ENCODE results near the gene SPAG16. TPM values are rescaled to one million over a fixed set of nuclear protein-coding genes. Genes with fewer than 3 reads are reported as not detected.

SPAG16 gene
- total RNA-seq, 6 experiments from 2014 or later = 15.4 to 20.0 (median 17.5) TPM

DNA sequence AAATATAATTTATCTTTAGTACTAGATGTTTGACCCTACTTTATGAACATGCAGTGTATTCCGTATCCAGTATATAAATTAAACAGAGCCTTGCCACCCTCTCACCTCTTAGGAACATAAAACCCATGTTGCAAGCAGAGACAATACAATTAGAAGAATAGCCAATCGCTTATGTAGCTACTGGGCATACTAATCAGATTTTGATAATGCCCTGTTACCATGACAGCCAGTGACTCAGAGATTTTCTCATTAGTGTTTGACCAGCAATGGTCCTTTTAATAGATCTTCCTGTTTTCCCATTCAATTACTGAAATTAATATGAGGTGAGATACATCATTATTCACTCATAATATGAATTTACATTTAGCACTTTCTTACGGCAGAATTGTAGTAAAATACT is 579.3 kb downstream of the SPAG16 start:
- H3K4me3 Mint-ChIP-seq = no peak overlapping the region

DNA sequence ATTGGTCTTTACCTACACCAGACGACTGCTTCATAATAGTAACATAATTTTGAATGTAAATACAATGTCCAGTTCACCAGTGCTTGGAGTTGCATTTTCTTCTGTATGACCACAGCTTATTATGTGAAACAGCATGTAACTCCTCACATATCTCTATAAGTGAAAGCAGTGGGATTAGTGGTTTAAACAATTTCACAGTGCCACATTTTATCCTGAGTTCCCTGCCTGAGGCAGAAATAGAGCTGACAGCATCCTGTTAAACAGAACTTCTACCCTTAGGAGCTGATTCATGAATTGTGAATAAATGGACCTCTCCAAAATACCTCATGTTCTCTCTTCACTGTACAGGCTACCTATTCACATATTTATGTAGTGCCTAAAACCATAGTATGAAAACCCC is 584.3 kb downstream of the SPAG16 start:
- no peak overlapping the region for H3K27ac Mint-ChIP-seq

More for the DNA sequence above, 579.3 kb downstream of the SPAG16 start:
- H3K27ac Mint-ChIP-seq = no peak overlapping the region
- TF ChIP-seq, protein P1, sequence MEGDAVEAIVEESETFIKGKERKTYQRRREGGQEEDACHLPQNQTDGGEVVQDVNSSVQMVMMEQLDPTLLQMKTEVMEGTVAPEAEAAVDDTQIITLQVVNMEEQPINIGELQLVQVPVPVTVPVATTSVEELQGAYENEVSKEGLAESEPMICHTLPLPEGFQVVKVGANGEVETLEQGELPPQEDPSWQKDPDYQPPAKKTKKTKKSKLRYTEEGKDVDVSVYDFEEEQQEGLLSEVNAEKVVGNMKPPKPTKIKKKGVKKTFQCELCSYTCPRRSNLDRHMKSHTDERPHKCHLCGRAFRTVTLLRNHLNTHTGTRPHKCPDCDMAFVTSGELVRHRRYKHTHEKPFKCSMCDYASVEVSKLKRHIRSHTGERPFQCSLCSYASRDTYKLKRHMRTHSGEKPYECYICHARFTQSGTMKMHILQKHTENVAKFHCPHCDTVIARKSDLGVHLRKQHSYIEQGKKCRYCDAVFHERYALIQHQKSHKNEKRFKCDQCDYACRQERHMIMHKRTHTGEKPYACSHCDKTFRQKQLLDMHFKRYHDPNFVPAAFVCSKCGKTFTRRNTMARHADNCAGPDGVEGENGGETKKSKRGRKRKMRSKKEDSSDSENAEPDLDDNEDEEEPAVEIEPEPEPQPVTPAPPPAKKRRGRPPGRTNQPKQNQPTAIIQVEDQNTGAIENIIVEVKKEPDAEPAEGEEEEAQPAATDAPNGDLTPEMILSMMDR (IDR thresholded peaks at IDR 0.05) = no peak
- no peaks in the 10 kb centered on the region for H3K36me3 Mint-ChIP-seq (ENCODE audit: low read depth)
- no peaks in the 10 kb centered on the region for H3K27me3 Mint-ChIP-seq (ENCODE audit: insufficient read depth)
- H3K9me3 Mint-ChIP-seq = no peaks in the 10 kb centered on the region
- no peaks in the 10 kb centered on the region for H3K4me1 Mint-ChIP-seq (ENCODE audit: low read depth)
- DNase-seq = no peak

DNA sequence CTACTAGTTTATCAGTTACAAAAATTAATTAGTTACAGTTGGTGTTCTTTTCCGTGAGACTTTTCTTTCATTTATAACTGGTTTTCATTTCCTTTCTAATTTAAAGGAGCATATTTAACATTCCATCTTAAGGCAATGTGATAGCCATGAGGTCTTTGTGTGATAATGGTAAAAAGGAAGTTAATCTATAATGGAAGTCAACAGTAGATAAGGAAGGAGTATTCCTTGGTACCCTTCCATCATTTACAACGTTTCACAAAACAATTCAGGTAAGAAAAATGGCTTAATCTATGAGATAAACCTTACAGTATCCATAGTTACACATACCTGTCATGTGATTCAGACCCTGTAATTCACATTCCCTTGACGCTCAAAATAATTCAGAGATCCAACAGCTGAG is 601.2 kb downstream of the SPAG16 start:
- H3K4me3 Mint-ChIP-seq = no peak overlapping the region
- TF ChIP-seq, protein P1 (IDR thresholded peaks at IDR 0.05) = no peak
- no peaks in the 10 kb centered on the region for H3K27me3 Mint-ChIP-seq (ENCODE audit: insufficient read depth)
- H3K27ac Mint-ChIP-seq = no peak overlapping the region
- no peaks in the 10 kb centered on the region for H3K4me1 Mint-ChIP-seq (ENCODE audit: low read depth)
- H3K36me3 Mint-ChIP-seq (ENCODE audit: low read depth) = no peaks in the 10 kb centered on the region
- DNase-seq = no peak
- H3K9me3 Mint-ChIP-seq = no peaks in the 10 kb centered on the region

More for the DNA sequence above, 584.3 kb downstream of the SPAG16 start:
- TF ChIP-seq, protein P1 (IDR thresholded peaks at IDR 0.05) = no peak
- Mint-ChIP-seq H3K4me1 (ENCODE audit: low read depth) (no peaks in the 10 kb centered on the region), H3K9me3 (no peaks in the 10 kb centered on the region), H3K36me3 (ENCODE audit: low read depth) (no peaks in the 10 kb centered on the region), H3K4me3 (no peak overlapping the region), H3K27me3 (ENCODE audit: insufficient read depth) (no peaks in the 10 kb centered on the region)
- no peak for DNase-seq

DNA sequence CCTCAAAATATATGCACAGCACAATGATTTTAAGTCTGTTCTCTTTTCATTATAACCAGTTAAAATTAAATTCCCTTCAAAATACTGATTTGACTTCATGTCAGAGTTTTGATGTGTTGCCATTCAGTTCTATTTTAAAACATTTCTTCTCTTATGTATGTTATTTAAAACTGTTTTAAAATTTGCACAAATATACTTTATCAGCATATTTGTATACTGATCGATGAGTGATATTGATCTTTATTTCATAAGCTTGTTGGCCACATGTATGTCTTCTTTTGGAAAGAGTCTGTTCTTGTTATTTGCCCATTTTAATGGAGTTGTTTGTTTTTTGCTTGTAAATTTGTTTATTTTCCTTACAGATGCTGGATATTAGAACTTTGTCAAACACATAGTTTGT is 630.2 kb downstream of the SPAG16 start:
- peaks cover 3% of the 10 kb centered on the region; the same call in 1 of the 2 replicates for H3K36me3 Mint-ChIP-seq (ENCODE audit: low read depth)
- peaks cover 13% of the 10 kb centered on the region for H3K9me3 Mint-ChIP-seq
- H3K27me3 Mint-ChIP-seq (ENCODE audit: insufficient read depth) = no peaks in the 10 kb centered on the region
- TF ChIP-seq, protein P1 (IDR thresholded peaks at IDR 0.05) = no peak
- H3K4me3 Mint-ChIP-seq = no peak overlapping the region
- H3K27ac Mint-ChIP-seq = no peak overlapping the region
- H3K4me1 Mint-ChIP-seq (ENCODE audit: low read depth) = no peaks in the 10 kb centered on the region
- DNase-seq = no peak

DNA sequence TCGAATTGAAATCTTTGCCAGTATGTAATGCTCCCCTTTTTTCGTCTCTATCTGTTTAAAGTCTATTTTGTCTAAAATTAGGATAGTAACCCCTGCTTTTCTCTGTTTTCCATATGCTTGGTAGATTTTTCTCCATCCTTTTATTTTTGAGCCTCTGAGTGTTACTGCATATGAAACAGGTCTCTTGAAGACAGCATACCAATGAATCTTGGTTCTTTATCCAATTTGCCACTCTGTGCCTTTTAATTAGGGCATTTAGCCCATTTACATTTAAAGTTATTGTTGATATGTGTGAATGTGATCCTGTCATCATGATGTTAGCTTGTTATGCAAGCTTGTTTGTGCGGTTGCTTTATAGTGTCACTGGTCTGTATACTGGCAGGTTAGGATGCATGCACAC is 635.8 kb downstream of the SPAG16 start:
- Mint-ChIP-seq H3K9me3 (peaks cover 33% of the 10 kb centered on the region), H3K4me3 (no peak overlapping the region), H3K27me3 (ENCODE audit: insufficient read depth) (no peaks in the 10 kb centered on the region), H3K36me3 (ENCODE audit: low read depth) (peaks cover 10% of the 10 kb centered on the region), H3K27ac (no peak overlapping the region), H3K4me1 (ENCODE audit: low read depth) (no peaks in the 10 kb centered on the region)
- TF ChIP-seq, protein P1 (IDR thresholded peaks at IDR 0.05) = no peak
- DNase-seq = no peak

DNA sequence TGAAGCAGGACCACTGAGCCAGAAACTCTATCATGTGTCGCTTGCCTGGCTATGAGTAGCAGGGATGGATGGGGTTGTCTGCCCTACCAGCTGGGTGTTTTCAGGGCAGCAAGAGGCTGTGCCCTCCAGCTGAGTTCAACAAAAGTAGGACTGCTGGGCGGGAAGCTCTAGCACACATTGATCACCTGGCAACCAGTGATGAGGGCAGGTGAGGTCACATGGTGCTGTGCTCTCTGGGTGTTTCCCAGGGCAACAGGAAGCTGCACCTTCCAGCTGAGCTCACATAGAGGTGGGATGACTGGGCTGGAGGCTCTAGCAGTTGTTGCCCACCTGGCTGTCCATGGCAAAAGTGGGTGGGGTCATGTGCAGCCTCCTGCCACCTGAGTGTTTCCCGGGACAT is 639.3 kb downstream of the SPAG16 start:
- Mint-ChIP-seq H3K27me3 (ENCODE audit: insufficient read depth) (no peaks in the 10 kb centered on the region), H3K4me3 (no peak overlapping the region), H3K9me3 (peaks cover 30% of the 10 kb centered on the region), H3K27ac (no peak overlapping the region), H3K36me3 (ENCODE audit: low read depth) (peaks cover 10% of the 10 kb centered on the region), H3K4me1 (ENCODE audit: low read depth) (no peaks in the 10 kb centered on the region)
- TF ChIP-seq, protein P1 (IDR thresholded peaks at IDR 0.05) = no peak
- DNase-seq = no peak
